Esophagus squamous epithelium (tissue), 4 donors: Measurements from ENCODE around the gene HDHD2.

Experiments used
- CTCF ChIP-seq, 6 experiments: fragments of 450-650 bp in 4 of 6; fragments of 200-600 bp in 2 of 6; sonication (generic) in 2 of 6; IDR thresholded peaks; one replicate each; pipeline ENCODE4 v1.5.1; 2016 to 2019; ENCODE audit warnings: antibody characterized with exemption in 6 of 6, mild to moderate bottlenecking in 4 of 6, moderate library complexity in 4 of 6
- POLR2A ChIP-seq, 4 donors: fragments of 450-650 bp; IDR thresholded peaks; one replicate each; pipeline ENCODE4 v1.6.1; 2017; ENCODE audit warnings: antibody characterized with exemption in 4 of 4, mild to moderate bottlenecking in 4 of 4, moderate library complexity in 3 of 4

GRCh38 chr18:47087676-47088075, 62.6 kb downstream of the HDHD2 start:
- no peak for TF ChIP-seq CTCF (IDR thresholded peaks at IDR 0.05)
- no peak for TF ChIP-seq POLR2A (IDR thresholded peaks at IDR 0.05)
